Germinal center (tissue), 1 donor: ENCODE results near the gene NEB.

ENCODE experiments used
- DNase-seq: peaks from one replicate; pipeline ENCODE4 v3.0.0; 2012; ENCODE audit warnings: mixed read lengths, low spot score

Gene NEB

DNA sequence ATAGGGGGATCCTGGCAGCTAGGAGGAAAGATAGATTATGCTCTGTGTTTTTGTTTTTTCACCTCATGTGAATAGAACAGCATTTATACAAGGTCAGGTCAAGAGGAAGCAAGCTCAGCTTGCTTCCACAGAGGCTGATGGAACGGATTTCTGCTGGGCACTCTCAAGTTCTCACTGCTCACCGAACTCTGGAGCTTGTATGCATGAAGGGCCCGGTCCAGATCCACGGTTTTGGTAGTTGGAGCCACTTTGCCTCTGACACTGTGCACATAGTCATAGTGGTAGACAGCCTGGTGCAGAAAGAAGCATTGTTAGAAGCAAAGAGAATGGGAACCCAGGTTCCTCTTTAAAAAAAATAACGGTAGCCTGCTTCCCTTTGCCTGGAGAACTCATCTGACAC lies 182.7 kb downstream of the NEB start:
- DNase-seq, result no peak

DNA sequence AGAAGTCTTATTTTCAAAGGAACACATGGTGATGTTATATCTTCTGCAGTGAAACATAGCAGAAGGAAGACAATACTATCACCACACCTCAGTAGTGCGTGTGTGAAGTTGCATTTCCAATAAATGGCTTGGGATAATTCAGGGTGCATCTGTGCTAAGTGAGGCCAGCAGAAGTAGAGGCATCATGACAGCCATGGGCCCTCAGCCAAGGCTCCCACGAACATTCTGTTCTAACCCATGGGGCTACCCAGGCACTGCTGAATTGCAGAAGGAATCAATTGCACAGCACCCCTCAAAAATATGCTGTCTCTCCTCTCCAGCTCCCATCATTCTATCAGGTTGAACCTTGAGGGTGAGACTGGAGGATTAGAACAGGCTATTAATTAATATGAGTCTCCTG lies 185.1 kb downstream of the NEB start:
- no peak for DNase-seq

DNA sequence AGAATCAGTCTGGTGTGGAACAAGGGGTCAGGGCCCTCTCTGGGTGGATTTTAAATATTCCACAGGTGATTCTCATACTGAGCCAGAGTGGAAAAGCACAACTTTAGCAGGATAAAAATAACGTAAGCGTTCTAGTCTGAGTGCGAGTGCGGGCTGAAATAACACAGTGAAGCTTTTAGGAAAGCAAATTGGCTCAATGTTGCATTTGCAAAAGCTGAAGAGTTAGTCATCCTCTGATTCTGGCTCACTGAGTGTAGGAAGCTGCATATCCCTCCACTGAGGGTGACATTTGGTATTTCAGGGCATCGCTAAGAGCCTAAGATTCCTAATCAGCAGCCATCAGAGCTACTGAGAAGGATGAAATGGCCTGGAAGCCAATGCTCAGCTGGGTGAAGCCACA lies 189.8 kb downstream of the NEB start:
- no peak for DNase-seq

DNA sequence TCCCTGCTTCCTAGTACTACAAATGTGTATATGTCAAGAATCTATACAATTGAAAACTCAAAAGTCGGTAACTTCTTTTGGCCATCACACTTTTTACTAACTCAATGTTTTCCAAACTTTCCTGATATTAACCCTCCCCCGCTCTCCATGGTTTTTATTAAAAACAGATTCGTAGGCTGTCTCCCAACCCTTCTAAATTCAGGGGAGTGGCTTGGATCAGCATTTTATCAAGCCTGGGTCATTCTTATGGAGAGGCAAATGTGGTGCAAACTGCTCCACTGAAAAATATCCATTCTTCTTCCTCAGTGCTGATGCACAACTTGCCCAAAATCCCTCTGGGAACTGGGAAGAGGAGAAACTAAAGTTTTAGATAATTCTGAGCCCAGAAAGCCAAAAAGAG lies 190.4 kb downstream of the NEB start:
- no peak for DNase-seq

DNA sequence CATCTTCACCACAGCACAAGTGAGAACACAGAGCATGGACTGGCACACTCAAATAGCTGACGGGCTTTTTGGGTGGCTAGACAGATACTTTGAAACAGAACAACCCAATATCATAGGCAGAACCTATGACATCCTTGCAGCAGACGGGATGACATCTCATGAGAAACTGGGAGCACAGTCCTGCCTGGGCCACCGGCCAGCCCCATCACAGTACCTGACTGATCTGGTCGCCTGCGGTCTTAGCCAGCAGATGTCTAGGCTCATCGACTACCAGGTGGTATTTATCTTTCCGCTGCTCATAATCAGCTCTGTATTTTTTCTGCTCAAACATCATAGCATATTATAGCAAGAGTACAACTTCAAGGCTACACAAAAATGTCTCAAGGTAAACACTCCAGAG lies 200.3 kb downstream of the NEB start:
- DNase-seq, result no peak

DNA sequence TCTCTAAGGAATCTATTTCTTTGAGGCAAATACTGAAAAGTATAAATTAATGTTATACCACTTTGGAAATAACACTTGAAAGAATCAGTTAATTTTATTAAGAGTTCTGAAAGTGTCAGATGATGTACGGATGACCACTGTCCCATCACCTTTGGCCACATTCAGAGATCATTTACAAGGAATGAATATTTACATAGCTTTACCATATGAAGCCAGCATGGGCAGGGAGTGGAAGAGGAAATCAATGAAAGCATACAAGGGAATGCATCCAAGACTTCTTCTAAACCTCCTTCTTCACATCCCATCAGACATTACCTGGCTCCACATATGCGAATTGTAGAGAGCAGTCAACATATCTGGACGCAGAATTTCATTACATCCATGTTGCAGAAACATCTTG lies 201.1 kb downstream of the NEB start:
- no peak for DNase-seq

DNA sequence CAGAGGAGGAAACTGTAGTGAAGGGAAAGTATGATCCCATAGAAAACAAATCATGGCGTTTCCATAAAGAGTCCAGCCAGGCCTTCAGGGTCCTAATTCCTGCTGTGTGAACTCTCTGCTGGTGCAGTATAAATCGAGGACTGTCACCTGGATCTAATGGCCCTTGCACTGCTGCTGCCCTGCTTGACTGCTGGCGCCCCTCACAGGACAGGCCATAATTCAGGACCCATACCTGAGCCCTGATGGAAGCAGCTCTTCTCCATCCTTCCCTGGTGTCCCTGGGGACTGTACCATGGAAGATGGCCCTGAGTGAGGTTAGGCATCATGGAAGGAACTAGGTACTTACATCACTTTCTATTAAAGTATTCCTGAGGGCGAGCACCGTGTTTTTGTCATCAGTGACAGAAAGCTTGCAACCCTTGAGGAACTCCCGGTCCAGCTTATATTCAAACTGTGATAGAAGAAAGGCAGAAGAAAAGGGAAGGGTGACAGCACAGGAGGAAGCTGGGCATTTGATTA lies 207.6 kb downstream of the NEB start:
- DNase-seq, result no peak

DNA sequence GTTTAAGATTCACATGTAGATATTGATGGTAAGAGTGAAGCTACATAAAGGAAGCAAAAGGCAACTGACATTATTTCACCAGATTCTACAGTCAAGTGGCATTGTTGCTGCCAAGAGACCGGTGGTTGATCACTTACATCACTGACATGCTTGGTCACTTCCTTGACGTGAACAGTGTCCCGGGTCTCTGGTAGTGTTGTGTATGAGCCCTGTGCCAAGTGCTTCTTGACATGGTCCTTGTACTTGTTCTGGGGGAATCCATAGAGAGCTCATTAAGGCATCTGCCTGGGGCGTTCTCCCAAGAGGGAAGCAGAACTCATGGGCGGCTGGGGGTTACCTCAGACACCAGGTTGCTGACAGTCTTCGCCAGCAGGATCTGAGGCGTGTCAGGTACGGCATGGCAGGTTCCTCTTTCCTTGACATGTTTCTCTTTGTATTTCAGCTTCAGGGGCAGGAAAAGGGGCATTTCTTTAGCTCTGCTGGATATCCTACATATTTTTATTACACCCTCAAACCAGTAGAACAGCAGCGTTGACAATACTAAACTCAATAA lies 208.4 kb downstream of the NEB start:
- peak; percentile 43 for DNase-seq

DNA sequence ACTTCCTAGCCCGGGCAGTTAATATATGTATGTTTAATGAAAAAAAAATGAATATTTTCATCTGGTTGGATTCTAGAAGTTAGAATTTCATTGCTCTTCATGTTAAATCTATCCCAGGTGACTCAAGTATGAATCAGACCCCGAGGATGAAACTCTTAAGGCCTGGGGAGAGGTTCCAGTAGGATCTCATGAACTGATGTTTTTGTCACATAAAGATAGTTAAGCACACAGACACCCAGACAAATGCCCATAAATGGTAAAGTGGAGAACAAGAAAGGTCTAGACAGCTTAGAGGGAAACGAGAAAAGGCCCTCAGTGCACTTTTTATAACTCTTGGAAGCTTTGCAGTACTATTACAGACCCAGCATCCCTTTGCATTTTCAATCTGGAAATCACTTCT lies 210.4 kb downstream of the NEB start:
- DNase-seq, result no peak

DNA sequence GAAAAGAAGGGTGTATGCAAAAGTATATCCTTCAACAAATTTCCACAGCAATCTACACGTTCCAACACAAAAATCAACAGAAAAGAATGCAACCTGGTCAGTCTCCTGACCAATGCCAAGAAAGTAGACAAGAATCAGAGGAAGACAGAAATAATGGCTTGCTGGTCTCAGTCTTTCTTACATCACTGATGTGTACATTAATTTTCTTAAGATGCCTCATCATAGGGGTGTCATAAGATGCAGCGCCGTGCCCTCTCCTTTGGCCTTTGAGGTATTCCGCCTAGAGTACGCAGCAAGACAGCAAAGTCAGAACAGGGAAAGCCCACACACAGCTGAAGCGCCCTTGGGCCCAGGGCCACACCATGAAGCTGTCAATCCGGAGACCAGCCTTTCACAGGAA lies 211.7 kb downstream of the NEB start:
- DNase-seq, result no peak

DNA sequence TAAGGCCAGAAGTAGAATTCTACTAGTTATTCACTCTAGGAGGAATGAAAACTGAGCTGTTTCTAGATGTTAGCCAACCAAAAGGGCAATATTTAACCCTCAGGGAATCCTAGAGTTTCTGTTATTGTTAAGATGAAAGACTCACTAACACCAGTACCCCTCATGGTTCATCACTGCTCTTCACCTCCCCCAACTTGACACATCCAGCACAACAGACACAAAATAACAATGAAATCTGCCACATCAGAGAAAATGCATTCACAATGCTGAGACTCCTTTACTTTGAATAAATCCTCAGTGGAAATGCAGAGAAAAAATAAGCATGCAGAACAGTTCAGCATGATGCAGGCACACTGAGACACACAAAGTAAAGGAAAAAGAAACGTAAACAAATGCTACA lies 213.3 kb downstream of the NEB start:
- DNase-seq, result no peak

DNA sequence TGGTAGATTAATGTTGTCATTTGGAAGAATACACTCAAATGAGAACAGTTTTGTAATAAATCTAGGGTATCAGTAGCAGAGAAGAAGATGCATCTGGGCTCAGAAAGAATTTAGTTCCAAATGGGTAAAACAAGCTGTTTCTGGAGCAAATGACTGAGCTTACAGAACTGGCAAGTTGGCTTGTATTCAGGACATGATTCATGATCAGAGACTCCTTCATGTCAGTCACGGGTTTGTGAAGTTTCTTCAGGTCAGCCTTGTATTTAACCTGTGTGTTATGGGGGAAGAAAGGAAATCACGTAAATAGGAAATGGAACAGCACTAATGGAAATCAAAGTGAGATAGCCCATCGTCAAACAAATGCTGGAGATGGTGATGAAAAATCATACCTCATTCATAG lies 215.5 kb downstream of the NEB start:
- DNase-seq, result no peak

DNA sequence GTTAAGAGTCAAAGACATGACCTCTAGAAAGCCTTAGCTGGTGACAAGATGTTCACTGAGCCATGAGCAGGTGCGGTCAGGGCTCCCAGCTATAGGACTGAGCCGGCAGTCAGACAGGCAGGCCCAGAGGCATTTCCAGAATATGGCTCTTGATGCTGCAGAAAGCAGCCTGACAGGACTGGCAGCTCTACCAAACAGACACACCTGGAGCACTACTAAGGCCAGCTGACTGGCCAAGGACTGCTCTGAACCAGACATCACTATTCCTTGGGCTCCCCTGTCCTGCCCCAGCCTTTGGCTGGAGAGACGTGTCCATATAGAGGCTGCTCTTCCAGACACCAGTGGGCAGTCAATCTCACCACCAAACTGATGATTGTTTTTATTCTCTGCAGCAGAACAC lies 225.8 kb downstream of the NEB start:
- DNase-seq, result no peak

DNA sequence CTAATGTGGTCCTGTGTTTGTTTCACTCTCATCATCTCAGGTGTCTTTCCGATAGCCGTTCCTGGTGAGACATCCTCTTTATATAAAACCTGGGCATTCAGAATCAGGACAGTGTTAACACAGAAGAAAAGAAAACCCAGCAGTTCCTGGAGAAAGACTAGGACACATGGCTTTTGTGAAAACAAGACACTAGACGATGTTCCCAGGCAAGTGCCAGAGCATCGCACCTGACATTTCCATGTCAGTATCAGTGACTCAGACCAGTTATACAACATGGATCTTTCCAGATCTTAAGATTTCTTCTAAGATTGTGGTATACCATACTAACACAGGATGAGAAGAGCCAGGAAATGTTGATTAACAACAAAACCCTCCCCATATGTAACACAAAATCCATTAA lies 228.1 kb downstream of the NEB start:
- no peak for DNase-seq

DNA sequence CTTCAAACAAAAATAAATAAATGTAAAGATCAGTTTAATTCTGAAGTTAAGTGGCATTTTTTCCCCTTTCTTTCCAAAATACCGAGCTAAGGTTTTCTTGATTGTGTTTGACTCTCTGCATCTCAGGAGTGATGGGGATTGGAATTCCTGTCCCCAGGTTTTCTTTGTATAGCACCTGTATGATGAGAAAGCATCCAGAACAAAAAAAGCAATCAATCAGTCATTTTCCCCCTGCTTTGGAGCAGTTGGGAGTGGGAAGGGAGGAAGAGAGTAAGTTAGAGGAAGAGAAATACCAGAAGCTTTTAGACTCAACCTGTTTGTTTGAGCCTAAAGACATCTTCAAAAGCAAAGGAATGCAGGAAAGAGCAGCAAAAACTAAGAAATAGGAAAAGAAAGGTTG lies 236.1 kb downstream of the NEB start:
- DNase-seq, result no peak

DNA sequence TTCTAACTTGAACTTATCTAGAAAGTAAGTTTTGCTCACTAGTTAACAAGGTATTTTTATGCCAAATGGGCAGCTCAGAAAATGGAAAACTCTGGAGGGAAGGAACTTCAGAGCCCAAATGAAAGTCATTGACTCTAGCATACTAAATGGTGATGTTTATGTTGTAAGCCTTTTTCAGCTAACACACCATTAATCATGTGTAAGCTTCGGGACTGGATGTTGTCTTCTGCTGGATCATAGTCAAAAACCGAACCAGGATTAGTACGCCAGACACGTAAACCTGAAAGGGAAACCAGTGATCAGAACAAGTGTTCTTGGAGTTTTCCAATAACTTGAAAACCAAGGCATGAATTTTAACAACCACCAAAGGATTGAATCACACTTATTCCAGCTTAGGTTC lies 242.8 kb downstream of the NEB start:
- DNase-seq, result no peak

DNA sequence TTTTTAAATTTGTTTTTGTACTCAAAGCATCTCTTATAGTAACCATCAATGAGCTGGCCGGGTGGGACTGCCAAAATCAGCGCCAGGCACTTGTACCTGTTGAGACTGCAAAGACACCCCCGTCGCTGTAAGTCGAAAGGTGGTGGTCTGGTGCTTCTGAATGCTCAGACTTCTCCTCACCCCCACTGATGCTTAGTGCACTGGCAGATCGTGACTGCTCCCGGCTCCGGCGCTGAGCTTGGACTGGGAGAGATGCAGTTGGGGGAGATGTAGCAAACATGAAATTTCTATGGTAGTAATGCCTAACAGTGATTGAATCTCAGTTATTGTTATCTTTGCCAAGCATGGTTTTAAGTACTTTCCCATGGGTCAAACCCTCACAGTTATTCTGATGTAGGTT lies 244.0 kb downstream of the NEB start:
- no peak for DNase-seq

DNA sequence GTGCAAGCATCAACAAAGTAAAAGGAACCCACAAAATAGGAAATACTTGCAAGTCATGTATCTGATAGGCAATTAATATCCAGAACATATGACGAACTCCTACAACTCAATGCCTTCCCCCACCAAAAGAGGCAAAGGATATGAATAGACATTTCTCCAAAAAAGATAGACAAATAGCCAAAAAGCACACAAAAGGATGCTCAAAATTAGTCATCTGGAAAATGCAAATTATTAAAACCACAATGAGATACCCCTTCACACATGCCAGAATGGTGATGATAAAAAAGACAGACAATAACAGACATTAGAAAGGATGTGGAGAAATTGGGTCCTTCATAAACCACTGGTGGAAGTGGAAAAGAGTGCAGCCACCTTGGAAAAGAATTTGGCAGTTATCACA lies 248.2 kb downstream of the NEB start:
- DNase-seq, result no peak

DNA sequence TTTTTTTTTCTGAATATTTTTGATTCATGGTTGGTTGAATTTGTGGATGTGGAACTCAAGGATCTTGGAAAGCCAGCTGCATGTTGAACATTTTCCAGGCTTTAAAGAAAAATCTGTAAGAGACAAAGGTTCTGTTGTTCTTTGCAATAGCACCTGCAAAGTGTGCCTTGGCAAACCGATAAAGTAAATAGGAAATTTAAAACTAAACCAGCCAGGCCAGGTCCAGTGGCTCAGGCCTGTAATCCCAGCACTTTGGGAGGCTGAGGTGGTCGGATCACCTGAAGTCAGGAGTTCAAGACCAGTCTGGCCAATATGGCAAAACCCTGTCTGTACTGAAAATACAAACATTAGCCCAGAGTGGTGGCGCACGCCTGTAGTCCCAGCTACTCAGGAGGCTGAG lies 250.2 kb downstream of the NEB start:
- DNase-seq, result no peak

DNA sequence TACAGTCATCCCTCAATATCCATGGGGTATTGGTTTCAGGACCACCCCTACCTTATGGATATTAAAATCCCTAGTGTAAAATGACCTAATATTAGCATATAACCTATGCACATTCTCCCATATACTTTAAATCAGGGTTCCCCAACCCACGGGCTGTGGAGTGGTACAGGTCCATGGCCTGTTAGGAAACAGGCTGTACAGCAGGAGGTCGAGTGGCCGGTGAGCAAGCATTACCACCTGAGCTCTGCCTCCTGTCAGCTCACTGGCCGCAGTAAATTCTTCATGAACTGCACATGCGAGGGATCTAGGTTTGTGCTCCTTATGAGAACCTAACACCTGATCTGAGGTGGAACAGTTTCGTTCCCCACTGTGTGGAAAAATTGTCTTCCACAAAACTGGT lies 250.7 kb downstream of the NEB start:
- DNase-seq, result no peak

DNA sequence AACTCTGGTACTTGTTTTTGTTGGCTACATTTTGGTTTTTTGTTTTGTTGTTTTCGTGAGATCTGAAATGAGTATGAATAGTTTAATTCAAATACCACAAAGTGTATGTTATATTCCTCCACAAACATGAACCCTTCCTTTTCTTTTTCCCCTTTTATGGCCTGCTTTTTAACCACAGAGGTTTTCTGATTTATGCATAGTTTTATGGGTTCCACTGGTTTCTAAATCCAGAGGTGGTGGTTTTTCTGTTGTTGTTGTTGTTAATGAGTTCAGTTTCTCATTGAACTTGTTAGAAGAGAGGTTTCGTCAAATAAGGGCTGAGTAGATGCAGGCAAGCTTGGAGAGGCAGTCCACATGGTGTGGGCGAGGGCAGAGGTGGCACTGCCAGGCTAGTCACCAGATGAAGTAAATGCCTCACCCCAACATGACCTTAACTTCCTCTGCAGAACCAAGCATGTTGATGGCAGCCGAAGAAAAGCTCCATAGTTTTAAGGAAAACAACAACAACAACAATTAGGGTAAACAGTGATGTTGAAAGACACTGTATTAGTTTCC lies 252.0 kb downstream of the NEB start:
- DNase-seq, result no peak

DNA sequence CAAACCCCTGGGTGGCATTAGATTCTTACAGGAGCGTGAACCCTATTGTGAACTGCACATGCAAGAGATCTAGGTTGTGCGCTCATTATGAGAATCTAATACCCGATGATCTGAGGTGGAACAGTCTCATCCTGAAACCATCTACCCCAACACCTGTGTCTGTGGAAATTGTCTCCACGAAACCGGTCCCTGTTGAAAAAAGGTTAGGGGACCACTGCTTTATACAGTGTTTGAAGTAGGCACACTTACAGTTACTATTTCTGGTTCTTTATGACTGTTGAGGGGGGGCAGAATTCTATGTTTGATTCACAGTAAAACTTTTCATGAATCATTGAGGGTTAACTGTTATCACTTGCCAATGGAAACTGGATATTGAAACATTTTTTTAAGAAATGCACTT lies 252.5 kb downstream of the NEB start:
- DNase-seq, result no peak

DNA sequence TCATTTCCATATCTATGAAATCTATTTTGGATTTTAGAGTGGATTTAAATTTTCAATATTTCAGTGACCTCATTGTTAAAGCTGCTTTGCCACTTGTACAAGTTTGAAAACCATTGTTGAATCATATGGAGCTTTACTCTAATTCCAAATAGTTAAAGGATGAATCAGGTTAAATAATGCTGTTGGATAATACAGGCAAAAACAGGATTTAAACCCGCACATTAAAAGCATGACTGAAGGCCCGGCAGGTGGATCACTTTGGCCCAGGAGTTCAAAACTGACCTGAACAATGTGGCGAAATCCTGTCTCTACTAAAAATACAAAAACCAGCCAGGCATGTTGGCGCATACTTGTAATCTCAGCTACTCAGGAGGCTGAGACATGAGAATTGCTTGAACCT lies 256.3 kb downstream of the NEB start:
- no peak for DNase-seq

DNA sequence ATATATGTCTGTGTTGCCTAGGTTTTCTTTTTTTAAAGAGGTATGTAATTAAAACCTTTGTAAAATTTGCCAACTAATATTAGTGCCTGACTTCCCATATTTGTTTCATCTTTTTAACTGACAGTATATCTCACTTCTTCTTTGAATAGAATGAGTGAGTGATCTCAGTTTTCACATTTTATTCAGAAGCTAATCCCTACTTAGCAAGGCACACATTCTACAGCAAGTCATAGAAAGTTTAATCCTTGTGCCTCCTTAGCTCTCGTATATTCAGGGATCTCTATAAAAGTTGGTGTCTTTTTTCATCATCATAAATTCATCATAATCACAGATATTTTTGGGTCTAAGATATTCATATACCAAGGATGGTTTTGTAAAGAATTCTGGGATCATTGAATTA lies 258.0 kb downstream of the NEB start:
- DNase-seq, result no peak

DNA sequence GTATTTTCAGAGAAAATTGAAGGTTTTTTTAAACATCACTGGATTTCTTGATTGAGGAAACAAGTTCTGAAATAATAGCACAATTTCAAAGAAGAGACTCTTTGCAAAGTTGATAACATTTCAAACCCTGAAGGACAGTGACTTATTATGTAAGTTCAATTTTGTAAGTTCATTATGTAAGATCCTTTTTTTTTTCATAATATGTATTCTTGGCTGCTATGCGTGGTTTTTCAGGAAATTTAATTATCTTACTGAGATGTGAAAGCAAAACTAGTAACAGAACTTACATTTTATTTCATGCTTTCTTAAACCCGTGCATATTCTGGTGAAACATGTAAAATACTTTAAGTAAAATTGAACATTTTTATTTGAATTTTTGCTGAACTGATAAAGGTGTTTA lies 259.2 kb downstream of the NEB start:
- no peak for DNase-seq
